Left lobe of liver (tissue), 2 donors: ENCODE data around the gene UCP3. TPM values are rescaled to one million over a fixed set of nuclear protein-coding genes. Genes with fewer than 3 reads are reported as not detected.

Experiments used
- ATAC-seq: fragments of 200-7000 bp; cut with Tn5 transposase; one replicate; pipeline ENCODE4 v1.9.1; 2020; ENCODE audit warnings: mild to moderate bottlenecking, moderate library complexity
- DNase-seq: peaks from one replicate; pipeline ENCODE4 v3.0.0-alpha.2; 2020; ENCODE audit warnings: low spot score
- total RNA-seq: library from RNA; stranded (reverse); gene quantifications from one replicate; pipeline ENCODE4 v1.2.1, GENCODE V29; 2021
- donor health status: DM: no; HTN: no; CAD: no; lungs with moderate emphysema.
- donor health status: DM: no; HTN: yes; CAD: no.

The UCP3 gene
- total RNA-seq, 1 donor from 2014 or later: 0.58 TPM

DNA sequence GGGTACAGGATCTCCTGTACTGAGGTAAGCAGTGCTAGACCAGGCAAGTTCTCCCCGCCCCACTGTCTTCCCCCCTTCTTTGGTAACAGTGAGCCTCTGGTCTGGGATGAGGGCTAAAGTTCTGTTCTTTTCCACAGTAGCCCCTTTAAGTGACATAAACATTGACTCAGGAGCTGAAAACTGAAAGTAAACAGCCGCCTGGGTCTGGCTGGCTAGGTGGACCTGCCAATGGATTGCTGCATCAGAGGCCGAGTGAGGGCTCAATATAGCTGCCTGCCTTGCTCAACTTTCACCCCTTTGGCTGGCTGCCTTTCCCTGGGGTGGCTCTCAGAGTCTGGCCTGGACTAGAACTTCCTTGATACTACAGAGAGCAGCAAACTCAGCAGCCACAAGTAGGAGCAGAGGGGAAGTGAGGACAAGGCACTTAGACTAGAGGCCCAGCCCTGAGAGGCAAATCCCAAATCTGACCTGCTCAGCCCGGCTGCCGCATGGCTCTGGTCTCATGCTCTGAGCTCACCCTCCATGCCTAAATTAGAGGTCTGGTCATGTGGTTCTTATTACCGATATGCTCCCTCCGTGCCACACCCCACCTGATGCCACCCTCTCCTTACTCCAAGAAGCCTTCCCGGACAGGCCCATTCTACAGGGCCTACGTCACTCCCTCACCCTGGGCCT, 9.6 kb upstream of the UCP3 start:
- peak; percentile 87 for ATAC-seq
- peak; percentile 97 for DNase-seq

DNA sequence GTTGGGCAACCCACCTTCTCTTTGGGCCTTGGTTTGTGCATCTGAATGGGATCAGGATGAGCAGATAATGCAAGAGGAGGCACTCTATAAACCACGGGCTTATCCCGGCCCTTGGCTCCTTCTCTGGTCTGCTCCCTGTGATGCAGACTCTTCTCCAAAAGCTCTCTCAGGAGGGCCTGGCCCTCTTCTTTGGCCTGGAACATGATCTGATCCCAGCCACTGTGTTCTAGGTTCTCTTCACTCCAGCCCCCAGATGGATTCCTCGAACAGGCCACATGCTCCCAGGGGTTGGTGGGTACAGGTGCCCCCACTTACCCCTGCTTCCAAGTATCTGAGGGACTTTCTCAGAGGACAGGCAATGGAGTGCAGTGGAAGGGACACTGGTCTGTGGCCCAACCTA, 8.7 kb upstream of the UCP3 start:
- DNase-seq (no peak), ATAC-seq (no peak)

DNA sequence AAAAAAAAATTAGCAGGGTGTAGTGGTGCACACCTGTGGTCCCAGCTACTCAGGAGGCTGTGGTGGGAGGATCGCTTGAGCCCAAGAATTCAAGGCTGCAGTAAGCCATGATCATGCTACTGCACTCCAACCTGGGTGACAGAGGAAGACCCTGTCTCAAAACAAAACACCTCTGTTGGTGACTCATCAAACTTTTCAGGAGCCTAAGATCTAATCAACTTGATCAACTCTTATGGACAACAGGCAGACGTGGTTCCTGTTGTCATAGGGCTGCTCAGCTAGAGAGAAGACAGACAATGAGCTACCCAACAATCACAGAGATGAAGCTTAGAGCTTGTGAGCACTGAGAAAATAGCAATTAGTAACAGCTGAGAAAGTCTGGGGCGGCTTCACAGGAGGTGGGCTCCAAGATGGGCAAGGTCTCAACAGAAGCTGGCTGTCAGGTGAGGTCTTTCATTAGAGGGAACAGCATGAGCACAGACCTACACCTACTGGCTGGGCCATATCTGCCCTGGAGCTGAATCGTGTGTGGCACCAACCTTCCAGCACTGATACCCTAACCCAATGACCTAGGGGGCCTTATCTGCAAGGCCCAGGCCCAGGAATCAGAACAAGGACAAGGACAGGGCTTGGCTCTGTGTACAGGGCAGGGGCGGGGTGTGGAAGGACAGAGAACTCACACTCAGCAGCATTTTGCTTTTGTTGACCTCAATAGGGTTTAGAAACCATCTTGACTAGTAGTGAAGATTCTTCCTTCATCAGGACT, 7.2 kb upstream of the UCP3 start:
- no peak for ATAC-seq
- no peak for DNase-seq

- ATAC-seq (no peak), DNase-seq (no peak)
Measured at GRCh38 chr11:74014880-74015279, 6.0 kb upstream of the UCP3 start.

GRCh38 chr11:74013141-74013540, 4.3 kb upstream of the UCP3 start:
- ATAC-seq: no peak
- no peak for DNase-seq

DNA sequence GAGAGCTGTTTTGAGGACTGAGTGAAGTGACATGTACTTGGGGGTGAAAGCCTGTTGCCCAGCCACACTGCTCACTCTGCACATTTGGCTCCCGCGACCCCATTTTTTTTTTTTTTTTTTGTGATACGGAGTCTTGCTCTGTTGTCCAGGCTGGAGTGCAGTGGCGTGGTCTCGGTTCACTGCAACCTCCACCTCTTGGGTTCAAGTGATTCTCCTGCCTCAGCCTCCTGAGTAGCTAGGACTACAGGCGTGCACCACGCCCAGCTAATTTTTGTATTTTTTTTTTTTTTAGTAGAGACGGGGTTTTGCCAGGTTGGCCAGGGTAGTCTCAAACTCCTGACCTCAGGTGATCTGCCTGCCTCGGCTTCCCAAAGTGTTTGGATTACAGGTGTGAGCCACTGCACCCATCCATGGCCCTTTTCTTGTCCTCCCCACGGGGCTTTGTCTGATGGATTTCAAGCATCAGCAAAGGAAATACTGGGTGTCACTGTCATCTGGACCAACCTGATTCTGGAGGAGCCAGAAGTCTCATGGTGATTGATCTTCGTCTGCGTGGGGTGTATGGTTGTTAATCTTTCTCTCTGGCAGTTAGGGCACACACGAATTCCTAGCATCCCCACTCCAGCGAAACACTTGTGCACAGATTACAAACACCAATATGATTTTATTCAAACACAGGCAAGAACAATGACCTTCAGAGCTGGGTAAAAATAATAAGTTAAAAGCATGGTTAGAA, 3.4 kb upstream of the UCP3 start:
- ATAC-seq (no peak), DNase-seq (no peak)

- DNase-seq (no peak), ATAC-seq (no peak)
Measured at GRCh38 chr11:74011360-74012073, 2.6 kb upstream of the UCP3 start.

DNA sequence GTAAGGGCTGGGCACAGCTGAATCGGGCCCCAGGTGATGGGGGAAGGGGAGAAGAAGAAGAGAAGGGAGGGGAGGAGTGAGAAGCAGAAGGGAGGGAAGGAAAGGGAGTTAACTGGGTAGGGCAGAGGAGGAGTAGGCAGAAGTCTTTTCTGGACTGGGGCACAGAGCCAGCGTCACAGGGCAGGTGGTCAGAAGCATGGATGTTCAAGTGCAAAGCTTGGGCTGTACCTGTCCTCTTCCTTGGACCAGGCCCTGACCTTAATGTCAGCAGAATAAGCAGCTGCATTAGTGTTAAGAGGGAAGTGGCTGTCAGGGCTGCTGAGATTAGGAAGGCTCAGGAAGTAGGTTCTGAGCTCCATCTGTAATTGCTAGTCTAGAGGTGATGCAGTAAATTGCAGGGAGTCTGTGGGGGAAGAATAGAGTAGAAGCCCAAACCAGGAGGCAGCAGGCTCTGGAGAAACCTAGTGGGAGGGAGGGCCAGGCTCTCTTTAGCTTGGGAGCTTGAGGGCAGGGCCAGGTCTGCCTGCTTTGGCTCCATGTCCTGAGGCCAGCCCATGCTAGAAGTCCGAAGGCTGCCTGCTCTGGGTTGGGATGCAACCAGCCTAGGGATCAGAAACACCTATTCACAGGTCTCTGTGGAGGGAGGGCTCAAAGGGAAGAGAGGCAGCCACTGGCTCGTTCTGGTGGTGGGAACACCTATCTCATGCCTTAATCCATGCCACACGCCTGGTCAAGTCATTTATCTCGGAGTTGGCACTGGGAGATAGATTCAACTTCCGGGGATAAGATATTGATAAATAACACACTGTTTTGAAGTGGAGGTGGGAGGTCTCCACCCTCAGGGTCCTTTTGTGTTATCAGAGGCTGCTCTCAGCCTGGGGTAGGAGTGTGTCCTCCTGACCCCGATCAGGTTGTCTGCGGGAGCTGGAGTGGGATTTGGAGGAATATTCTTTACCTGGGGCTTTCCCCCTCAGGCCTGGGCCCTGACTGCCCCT, 1.7 kb upstream of the UCP3 start:
- DNase-seq: no peak

GRCh38 chr11:74009675-74010305, 905 bp upstream of the UCP3 start:
- DNase-seq (no peak), ATAC-seq (no peak)

More for the DNA sequence above, 1.7 kb upstream of the UCP3 start:
- ATAC-seq: no peak

DNA sequence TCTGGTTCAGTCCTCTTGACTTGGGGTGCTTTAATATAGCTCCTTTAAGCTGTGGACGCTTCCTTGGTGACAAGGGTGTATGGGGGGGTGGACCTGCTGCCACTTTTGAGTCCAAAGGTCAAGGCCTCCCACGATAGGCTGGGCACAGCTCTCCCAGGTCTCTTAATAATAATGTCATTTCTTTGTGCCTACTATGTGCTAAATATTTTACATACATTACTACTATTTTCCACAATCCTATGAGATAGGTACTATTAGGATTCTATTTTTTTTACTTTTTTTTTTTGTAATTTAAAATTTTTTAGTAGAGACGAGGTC, 304 bp upstream of the UCP3 start:
- ATAC-seq (no peak), DNase-seq (no peak)

DNA sequence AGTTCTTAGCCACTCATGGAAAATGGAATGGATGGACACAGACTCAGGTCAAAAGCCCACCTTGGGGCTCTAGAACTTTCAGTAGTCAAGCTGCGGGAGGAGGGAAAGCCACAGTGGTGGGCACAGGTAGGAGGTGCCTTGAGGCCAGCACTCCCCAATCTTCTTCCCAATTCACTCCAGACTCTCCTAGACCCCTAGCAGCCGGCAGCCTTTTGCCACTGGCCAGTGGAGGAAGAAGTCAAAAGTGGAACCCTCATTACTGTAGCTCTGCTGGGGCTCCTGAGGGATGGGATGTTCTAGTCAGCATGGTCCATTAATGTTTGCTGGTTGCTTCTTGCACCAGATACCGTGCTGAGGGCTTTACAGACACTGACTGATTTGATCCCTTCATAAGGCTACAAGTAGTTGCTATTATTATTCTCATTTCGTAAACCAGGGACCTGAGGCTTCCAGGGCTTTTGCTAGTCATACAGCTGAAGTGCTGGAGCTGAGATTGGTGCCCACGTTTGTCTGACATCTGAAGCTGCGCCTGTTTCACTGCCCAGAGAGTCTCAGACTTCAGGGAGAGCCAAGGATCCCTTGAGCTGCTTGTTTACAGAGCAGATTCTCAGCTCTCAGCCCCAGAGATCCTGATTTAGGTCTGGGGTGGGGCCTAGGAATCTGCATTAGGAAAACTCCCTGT, 1.1 kb downstream of the UCP3 start:
- DNase-seq: no peak

DNA sequence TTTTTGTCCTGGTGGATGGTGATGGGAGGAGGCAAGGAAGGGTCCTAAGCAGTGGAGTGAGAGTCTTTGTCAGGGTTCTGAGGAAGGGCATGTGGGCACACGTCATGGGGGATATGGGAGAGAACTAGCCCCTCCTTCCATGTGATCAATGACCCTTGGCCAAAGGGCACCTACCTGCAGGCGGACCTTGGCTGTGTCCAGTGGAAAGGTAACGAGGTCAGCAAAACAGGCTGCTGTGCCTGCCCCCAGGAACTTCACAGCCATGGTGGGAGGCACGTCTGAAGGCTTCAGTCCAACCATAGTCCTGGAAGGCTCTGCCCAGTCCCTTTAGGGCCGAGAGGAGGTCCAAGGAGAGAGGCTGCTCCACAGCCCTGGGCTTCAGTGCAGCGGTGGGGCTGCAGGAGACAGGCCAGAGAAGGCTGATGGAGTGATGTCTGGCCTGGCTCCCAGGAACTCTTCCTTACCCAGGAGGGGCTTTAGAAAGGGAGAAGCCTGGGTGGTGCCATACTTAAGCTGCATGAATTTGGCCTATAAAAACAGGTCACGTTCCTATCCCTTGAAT, 2.1 kb downstream of the UCP3 start:
- no peak for DNase-seq
- peak; percentile 50 for ATAC-seq

More for the DNA sequence above, 1.1 kb downstream of the UCP3 start:
- ATAC-seq: no peak

DNA sequence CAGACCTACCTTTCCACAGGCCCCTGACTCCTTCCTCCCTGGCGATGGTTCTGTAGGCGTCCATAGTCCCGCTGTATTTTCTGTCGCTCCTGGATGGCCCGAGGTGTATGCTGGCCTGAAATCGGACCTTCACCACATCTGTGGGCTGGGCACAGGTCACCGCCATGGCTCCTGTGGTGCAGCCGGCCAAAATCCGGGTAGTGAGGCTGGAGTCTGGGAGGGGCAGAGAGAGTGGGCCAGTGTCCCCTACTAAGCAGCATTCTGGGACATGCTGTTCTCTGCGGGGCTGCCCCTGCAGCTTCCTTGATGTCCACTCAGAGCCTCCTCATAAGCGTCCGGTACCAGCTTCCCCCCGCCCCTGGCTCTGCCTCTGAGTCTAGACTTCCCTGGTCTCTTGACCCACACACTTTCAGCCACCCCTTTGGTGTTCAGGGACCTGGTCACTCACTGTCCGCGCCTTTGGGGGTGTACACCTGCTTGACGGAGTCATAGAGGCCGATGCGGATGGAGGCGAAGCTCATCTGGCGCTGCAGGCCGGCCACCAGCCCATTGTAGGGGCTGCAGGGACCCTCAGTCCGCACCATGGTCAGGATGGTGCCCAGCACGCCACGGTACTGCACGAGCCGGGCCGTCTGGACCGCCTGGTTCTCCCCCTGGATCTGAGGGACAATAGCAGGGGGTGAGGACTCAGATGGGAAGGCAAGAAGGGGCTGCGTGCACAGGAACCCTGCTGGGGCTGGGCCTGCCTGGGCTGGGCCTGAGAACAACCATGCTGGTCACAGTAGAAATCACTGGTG, 3.0 kb downstream of the UCP3 start:
- DNase-seq: no peak
- ATAC-seq: no peak

DNA sequence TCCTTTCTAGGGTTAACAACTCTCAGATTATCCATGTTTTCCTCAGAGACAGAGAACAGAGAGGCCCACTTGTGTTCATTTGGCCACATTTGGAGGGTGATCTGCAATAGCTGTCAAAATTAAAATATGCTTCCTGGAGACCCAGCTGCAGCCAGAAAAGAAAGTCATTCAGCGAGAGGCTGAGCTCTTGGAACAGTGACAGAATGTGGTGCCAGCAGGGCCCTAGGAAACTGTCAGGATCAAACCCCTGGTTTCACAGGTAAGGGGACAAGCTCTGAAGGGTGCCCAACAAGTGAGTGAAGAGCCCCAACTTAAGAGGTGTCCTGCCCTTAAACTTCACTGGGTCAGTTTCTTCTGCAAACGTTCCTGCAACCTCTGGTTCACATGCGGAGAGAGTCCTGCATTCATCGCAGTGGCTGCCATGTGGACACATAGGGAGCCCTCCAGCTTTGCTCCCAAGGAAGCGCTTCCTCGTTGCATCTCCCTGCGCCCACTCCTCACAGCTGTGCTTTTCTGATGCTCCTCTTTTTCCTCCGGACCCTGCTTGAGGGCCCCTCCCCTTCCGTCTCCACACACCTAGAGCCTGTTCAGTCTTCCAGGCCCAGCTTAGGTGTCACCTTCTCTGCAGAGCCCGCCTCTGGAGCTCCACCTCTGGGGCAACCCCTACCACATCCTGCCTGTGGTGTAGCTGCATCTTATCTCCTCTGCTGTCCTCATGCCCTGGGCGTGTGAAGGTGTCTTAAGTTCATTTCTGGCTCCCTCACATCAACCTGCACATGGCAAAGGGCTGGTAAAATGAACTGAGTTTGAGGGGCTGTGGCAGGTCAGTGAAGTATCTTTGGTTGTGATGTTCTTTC, 3.9 kb downstream of the UCP3 start:
- DNase-seq (no peak), ATAC-seq (no peak)

DNA sequence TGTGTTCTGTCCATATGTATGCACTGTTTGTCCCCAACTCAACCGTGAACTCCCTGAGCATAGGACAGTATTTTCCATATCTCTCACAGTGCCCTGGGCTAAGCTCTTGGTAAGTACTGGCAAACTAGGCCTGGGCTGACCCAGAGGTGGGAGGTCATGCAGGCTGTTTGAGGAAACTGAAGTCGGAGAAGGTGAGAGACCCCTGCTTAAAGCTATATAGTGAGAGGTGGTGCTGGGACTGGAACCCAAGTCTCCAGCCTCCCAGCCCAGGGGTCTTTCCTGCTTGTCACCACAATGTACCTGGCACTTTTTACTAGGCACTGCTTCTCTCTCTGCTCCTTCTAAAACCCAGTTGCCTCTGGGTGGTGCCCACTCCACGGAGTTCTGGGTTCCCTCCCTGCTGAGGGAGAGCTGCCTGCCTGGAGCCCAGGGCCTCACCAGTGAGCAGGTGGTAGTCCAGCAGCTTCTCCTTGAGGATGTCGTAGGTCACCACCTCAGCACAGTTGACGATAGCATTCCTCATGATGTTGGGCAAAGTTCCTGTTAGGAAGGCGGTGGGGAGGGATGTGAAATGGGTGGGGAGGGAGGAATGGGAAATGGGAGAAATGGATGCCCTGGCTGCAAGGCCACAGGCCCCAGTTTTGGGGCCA, 4.7 kb downstream of the UCP3 start:
- DNase-seq (no peak), ATAC-seq (no peak)

GRCh38 chr11:74002832-74003231, 6.1 kb downstream of the UCP3 start:
- no peak for ATAC-seq
- DNase-seq: no peak
